ENCODE data around the gene SEC14L6. TPM values are rescaled to one million over a fixed set of nuclear protein-coding genes. Genes with fewer than 3 reads are reported as not detected.
"Not testable (repeated sequence)": the region's sequence is repeated elsewhere in the genome, so short reads cannot be mapped to it uniquely, and the experiment has no call there.

Gene SEC14L6
- total RNA-seq, 4 donors from 2014 or later: 0.11 TPM; not detected in 3

DNA sequence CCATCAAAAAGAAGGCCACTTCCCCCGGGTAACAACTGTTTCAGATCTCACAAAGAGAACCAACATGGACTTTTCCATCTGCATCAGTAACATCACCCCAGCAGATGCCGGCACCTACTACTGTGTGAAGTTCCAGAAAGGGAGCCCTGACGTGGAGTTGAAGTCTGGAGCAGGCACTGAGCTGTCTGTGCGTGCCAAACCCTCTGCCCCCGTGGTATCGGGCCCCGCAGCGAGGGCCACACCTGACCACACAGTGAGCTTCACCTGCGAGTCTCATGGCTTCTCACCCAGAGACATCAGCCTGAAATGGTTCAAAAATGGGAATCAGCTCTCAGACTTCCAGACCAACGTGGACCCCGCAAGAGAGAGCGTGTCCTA lies 3.7 kb downstream of the SEC14L6 start:
- intact Hi-C loops (cut with DNase I): no loop called here
- Histone ChIP-seq H3K4me3 (replicated peaks in 1 of 3) (no peak overlapping the region), H3K36me3 (no peaks in the 10 kb centered on the region), H3K4me1 (peaks cover 6 to 10% of the 10 kb centered on the region in 2 donors), H3K27ac (no peak overlapping the region), H3K27me3 (no peaks in the 10 kb centered on the region), H3K9me3 (no peaks in the 10 kb centered on the region)
- WGBS, 2 donors: 79 to 80% methylated on average over 2 to 12 of the region's 12 CpGs
- TF ChIP-seq POLR2A (IDR thresholded peaks at IDR 0.05): no peak
- TF ChIP-seq, protein P1, sequence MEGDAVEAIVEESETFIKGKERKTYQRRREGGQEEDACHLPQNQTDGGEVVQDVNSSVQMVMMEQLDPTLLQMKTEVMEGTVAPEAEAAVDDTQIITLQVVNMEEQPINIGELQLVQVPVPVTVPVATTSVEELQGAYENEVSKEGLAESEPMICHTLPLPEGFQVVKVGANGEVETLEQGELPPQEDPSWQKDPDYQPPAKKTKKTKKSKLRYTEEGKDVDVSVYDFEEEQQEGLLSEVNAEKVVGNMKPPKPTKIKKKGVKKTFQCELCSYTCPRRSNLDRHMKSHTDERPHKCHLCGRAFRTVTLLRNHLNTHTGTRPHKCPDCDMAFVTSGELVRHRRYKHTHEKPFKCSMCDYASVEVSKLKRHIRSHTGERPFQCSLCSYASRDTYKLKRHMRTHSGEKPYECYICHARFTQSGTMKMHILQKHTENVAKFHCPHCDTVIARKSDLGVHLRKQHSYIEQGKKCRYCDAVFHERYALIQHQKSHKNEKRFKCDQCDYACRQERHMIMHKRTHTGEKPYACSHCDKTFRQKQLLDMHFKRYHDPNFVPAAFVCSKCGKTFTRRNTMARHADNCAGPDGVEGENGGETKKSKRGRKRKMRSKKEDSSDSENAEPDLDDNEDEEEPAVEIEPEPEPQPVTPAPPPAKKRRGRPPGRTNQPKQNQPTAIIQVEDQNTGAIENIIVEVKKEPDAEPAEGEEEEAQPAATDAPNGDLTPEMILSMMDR (IDR thresholded peaks at IDR 0.05): no peak
- DNase-seq: no peak

DNA sequence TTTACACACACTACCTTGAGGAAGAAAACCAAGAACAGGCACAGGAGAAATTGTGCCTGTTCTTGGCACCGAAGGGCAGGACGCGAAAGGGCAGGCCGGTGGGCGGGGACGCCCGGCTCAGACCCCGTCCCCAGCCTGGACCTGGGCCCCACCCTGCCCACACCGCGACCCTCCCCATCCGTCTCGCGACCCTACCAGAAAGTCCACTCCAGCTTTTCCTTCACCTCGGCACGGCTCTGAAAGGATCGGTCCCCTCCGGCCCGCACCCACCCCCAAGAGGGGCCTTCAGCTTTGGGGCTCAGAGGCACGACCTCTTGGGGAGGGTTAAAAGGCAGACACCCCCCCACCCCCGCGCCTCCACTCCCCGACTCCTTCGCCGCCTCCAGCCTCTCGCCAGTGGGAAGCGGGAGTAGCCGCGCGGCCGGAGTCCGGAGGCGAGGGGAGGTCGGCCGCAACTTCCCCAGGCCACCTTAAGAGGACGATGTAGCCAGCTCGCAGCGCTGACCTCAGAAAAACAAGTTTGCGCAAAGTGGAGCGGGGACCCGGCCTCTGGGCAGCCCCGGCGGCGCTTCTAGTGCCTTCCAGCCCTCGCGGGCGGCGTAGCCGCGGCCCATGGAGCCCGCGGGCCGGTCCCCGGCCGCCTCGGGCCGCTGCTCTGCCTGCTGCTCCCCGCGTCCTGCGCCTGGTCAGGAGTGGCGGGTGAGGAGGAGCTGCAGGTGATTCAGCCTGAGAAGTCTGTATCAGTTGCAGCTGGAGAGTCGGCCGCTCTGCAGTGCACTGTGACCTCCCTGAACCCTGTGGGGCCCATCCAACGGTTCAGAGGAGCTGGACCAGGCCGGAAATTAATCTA lies 4.4 kb downstream of the SEC14L6 start:
- Histone ChIP-seq H3K9me3 (no peaks in the 10 kb centered on the region), H3K4me3 (replicated peaks in 1 of 3) (peak overlapping the region in 1 of 3 donors; percentile 11), H3K4me1 (peaks cover 6 to 10% of the 10 kb centered on the region in 2 donors), H3K36me3 (no peaks in the 10 kb centered on the region), H3K27ac (no peak overlapping the region), H3K27me3 (no peaks in the 10 kb centered on the region)
- intact Hi-C loops (cut with DNase I): no loop called here
- 4 to 6% methylated on average over 16 to 23 of the region's 64 CpGs for WGBS, 2 donors
- peak; percentile 18 to 39 for DNase-seq
- TF ChIP-seq, protein P1 (IDR thresholded peaks at IDR 0.05): no peak
- no peak for TF ChIP-seq POLR2A (IDR thresholded peaks at IDR 0.05)

DNA sequence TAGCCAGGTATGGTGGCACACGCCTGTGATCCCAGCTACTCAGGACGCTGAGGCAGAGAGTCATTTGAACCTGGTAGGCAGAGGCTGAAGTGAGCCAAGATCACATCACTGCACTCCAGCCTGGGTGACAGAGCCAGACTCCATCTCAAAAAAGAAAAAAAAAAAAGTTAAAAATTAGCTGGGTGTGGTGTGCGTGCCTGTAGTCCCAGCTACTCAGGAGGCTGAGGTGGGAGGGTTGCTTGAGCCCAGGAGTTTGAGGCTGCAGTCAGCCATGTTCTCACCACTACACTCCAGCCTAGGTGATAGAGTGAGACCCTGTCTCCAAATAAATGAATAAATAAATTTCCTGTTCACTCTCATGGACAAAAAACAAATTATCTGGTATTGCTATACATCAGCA lies 5.0 kb downstream of the SEC14L6 start:
- H3K4me3 ChIP-seq (replicated peaks in 1 of 3); H3K27ac ChIP-seq; H3K27me3 ChIP-seq; intact Hi-C loops (cut with DNase I); DNase-seq; H3K36me3 ChIP-seq; H3K9me3 ChIP-seq: not testable (repeated sequence)
- peaks cover 6 to 10% of the 10 kb centered on the region in 2 donors for H3K4me1 ChIP-seq
- WGBS, 2 donors: 81 to 84% methylated on average over 3 of the region's 3 CpGs

DNA sequence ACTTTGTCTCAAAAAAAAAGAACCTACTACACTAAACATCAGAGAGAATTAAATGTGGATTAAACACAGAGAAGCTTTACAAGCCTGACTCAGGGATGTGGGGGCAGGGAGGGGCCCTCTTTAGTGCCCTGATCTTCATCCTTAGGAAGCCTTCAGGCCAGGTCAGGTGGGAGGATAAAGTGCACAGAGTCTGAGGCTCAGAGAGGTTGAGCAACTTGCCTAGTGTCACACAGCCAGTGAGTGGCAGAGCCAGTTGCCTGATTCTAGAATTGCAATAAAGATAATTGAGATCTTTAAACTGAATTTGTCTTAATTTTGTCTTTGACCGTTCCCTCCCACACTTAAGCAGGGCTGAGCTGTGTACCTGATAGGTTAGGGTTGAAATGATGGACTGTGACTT lies 7.2 kb downstream of the SEC14L6 start:
- TF ChIP-seq POLR2A (IDR thresholded peaks at IDR 0.05): no peak
- TF ChIP-seq, protein P1 (IDR thresholded peaks at IDR 0.05): no peak
- Histone ChIP-seq H3K4me1 (peaks cover 6 to 10% of the 10 kb centered on the region in 2 donors), H3K9me3 (no peaks in the 10 kb centered on the region), H3K4me3 (replicated peaks in 1 of 3) (no peak overlapping the region), H3K27ac (no peak overlapping the region), H3K27me3 (no peaks in the 10 kb centered on the region), H3K36me3 (no peaks in the 10 kb centered on the region)
- intact Hi-C loops (cut with DNase I): no loop called here
- DNase-seq: no peak
- WGBS, 2 donors: 80 to 91% methylated on average over 1 of the region's 1 CpG

DNA sequence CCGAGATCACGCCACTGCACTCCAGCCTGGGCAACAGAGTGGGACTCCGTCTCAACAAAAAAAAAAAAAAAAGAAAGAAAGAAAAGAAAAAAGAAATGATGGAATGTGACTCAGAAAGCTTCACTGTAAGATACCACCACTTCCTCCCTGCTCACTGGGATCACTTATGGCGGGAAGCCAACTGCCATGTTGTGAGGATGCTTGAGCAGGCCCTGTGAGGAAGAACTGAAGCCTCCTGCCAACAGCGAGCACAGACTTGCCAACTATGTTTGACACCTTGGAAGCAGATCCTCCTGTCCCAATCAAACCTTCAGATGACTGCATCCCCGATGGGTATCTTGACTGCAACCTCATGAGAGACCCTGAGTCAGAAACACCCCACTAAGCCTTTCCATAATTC lies 8.3 kb downstream of the SEC14L6 start:
- no peak overlapping the region for H3K27ac ChIP-seq
- H3K27me3 ChIP-seq: no peaks in the 10 kb centered on the region
- H3K4me1 ChIP-seq: peaks cover 6 to 10% of the 10 kb centered on the region in 2 donors
- no peaks in the 10 kb centered on the region for H3K36me3 ChIP-seq
- intact Hi-C loops (cut with DNase I): no loop called here
- H3K9me3 ChIP-seq: no peaks in the 10 kb centered on the region
- no peak for TF ChIP-seq POLR2A (IDR thresholded peaks at IDR 0.05)
- TF ChIP-seq, protein P1 (IDR thresholded peaks at IDR 0.05): no peak
- DNase-seq: no peak
- H3K4me3 ChIP-seq (replicated peaks in 1 of 3): no peak overlapping the region
- WGBS, 2 donors: 81 to 84% methylated on average over 6 of the region's 6 CpGs

All from thyroid gland (tissue), 4 donors.